ENCODE measurements around the gene MRPL41.

DNA sequence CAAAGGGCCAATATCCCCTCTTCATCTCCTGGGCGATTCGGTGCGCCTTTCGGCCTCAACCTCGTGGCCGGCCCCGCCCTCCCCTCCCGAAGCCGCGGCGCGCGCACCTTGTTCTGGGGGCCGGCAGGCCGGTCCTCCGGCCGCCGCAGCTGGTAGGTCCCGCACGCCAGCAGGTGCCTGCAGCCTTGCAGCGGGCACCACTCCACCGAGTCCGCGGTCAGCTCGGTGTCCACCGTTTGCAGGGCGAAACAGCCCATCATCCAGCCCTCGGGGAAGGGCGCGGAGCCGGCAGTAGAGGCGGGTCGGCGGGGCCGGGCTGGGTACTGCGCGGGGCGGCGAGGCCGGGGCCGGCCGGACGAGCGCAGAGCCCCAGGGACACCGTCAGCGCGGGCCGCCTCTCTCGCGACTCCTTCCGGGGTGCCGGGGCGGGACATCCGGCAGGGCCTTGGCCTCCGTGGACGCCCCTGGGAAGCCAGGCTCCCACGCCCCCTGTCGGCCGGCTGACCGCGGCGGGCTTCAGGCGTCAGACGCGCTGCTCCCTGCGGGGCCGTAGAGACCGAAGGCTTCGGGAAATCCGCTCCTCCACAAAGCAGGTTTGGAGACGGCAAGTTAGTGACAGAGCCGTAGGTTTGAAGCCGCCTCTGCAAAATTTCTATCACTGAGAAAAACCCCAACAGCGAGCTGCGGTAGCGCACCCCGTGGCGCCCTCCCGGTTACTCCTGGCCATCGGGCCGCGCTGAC lies 27.0 kb downstream of the MRPL41 start, which contains the start of gene DPH7:
- TF ChIP-seq, protein P1, sequence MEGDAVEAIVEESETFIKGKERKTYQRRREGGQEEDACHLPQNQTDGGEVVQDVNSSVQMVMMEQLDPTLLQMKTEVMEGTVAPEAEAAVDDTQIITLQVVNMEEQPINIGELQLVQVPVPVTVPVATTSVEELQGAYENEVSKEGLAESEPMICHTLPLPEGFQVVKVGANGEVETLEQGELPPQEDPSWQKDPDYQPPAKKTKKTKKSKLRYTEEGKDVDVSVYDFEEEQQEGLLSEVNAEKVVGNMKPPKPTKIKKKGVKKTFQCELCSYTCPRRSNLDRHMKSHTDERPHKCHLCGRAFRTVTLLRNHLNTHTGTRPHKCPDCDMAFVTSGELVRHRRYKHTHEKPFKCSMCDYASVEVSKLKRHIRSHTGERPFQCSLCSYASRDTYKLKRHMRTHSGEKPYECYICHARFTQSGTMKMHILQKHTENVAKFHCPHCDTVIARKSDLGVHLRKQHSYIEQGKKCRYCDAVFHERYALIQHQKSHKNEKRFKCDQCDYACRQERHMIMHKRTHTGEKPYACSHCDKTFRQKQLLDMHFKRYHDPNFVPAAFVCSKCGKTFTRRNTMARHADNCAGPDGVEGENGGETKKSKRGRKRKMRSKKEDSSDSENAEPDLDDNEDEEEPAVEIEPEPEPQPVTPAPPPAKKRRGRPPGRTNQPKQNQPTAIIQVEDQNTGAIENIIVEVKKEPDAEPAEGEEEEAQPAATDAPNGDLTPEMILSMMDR (IDR thresholded peaks at IDR 0.05) = peak; percentile 92 to 99 (median 96)
- TF ChIP-seq EP300 (IDR thresholded peaks at IDR 0.05) = peak; percentile 31 to 67
- peak; percentile 27 to 53 for TF ChIP-seq POLR2A (IDR thresholded peaks at IDR 0.05)

Data from tibial nerve (tissue), 4 donors.